PC-3 (cell line): Measurements from ENCODE around the gene GRIN2D.

Experiments used
- EZH2phosphoT487 ChIP-seq: fragments of 300-600 bp; sonication (generic); IDR thresholded peaks from 2 replicates; pipeline ENCODE4 v1.6.1; 2018; ENCODE audit warnings: mild to moderate bottlenecking, antibody characterized with exemption, low read length, borderline replicate concordance
- TF ChIP-seq, protein P1 (sequence below): fragments of 300-600 bp; sonication (generic); conservative IDR thresholded peaks from 2 replicates; pipeline ENCODE4 v1.5.1; 2017; ENCODE audit warnings: antibody characterized with exemption, low read depth, mild to moderate bottlenecking, low read length

DNA sequence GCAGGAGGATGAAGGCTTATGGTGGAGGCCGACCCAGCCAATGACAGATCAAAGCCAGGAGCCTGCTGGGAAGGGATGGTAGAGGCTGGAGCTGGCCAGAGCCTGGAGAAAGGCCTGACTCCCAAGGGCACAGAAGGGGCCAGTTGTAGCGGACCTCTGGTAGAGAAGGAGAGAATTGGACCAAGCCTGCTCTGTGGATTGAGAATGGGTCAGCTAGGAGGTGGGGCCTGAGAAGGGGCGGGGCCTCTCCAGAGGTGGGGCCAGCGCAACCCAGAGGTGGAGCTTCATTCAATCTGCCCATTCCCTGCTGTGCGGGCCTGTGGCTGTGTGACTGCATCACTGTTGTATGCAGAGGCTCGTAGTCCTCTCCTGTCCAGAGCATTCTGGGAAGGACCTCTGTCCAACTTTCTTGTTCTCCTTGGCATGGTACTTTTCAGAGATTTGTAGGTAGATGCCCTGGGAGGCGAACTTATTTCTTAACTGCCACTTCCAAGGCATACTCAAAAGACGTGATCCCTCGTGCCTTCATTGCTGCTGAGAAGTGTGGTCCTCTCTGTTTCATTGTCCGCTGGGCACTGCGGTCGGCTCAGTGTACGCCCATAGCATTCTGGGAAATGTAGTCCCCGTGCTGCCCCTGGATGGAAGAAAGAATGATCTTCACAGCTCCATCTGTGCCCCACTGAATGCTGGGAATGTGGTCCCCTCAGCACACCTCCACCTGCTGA, 6.7 kb downstream of the GRIN2D start:
- TF ChIP-seq, protein P1, sequence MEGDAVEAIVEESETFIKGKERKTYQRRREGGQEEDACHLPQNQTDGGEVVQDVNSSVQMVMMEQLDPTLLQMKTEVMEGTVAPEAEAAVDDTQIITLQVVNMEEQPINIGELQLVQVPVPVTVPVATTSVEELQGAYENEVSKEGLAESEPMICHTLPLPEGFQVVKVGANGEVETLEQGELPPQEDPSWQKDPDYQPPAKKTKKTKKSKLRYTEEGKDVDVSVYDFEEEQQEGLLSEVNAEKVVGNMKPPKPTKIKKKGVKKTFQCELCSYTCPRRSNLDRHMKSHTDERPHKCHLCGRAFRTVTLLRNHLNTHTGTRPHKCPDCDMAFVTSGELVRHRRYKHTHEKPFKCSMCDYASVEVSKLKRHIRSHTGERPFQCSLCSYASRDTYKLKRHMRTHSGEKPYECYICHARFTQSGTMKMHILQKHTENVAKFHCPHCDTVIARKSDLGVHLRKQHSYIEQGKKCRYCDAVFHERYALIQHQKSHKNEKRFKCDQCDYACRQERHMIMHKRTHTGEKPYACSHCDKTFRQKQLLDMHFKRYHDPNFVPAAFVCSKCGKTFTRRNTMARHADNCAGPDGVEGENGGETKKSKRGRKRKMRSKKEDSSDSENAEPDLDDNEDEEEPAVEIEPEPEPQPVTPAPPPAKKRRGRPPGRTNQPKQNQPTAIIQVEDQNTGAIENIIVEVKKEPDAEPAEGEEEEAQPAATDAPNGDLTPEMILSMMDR: no peak
- no peak for TF ChIP-seq EZH2phosphoT487
